Spleen (tissue), 7 donors: Measurements from ENCODE around the gene KEAP1.
A peak's percentile ranks its signal among the peaks of the same experiment; 100 is the strongest.

Source experiments
- CTCF ChIP-seq, 11 experiments: fragments of 200-600 bp in 7 of 11; fragments of 450-650 bp in 4 of 11; sonication (generic) in 4 of 11; IDR thresholded peaks in 8 of 11; conservative IDR thresholded peaks in 3 of 11; 1 replicate in 7 of 11; 2 replicates in 4 of 11; pipeline versions ENCODE4 v1.4.0 to v1.8.0; 2016 to 2021; ENCODE audit warnings: antibody characterized with exemption in 11 of 11, inconsistent platforms in 4 of 11, mild to moderate bottlenecking in 1 of 11
- POLR2AphosphoS5 ChIP-seq, 3 donors: sonication (generic); formaldehyde crosslinking; IDR thresholded peaks; one replicate each; pipeline ENCODE4 v1.5.1; 2017; ENCODE audit warnings: antibody characterized with exemption in 3 of 3
- donor health status: DM: no; HTN: no; CAD: no; lungs with moderate emphysema.
- donor health status: DM: no; HTN: no; CAD: no.
- donor health status: DM: no; HTN: no; CAD: no.

GRCh38 chr19:10491472-10492047 is 11.6 kb downstream of the KEAP1 start:
- TF ChIP-seq CTCF (IDR thresholded peaks at IDR 0.05 in 8 of 11, conservative IDR thresholded peaks at IDR 0.05 in 3 of 11) (peak in 1 of 11 experiments; percentile 3), POLR2AphosphoS5 (IDR thresholded peaks at IDR 0.05) (peak in 1 of 3 donors; percentile 51)
